Glutamatergic neuron (in vitro differentiated cells): ENCODE measurements around the gene RSRC1. TPM values are rescaled to one million over a fixed set of nuclear protein-coding genes. Genes with fewer than 3 reads are reported as not detected.

Experiments
- DNase-seq: peaks from one replicate; pipeline ENCODE4 v3.0.0; 2022
- H3K27ac Mint-ChIP-seq: one replicate; pipeline ENCODE4 v1.8.0; 2020; ENCODE audit warnings: mild to moderate bottlenecking, mixed read lengths, inconsistent platforms; ENCODE audit not compliant: unreplicated experiment
- H3K27me3 Mint-ChIP-seq: one replicate; pipeline ENCODE4 v1.8.0; 2020; ENCODE audit warnings: mild to moderate bottlenecking, moderate library complexity, mixed read lengths, inconsistent platforms; ENCODE audit not compliant: unreplicated experiment
- H3K36me3 Mint-ChIP-seq: one replicate; pipeline ENCODE4 v1.8.0; 2020; ENCODE audit warnings: mild to moderate bottlenecking, mixed read lengths, inconsistent platforms; ENCODE audit not compliant: unreplicated experiment
- H3K4me1 Mint-ChIP-seq: one replicate; pipeline ENCODE4 v1.8.0; 2020; ENCODE audit warnings: mild to moderate bottlenecking, low read depth, mixed read lengths, inconsistent platforms; ENCODE audit not compliant: unreplicated experiment
- H3K4me3 Mint-ChIP-seq: one replicate; pipeline ENCODE4 v1.8.0; 2020; ENCODE audit warnings: mild to moderate bottlenecking, mixed read lengths, inconsistent platforms; ENCODE audit not compliant: unreplicated experiment
- H3K9me3 Mint-ChIP-seq: one replicate; pipeline ENCODE4 v1.8.0; 2020; ENCODE audit warnings: mild to moderate bottlenecking, moderate library complexity, mixed read lengths, inconsistent platforms; ENCODE audit not compliant: unreplicated experiment
- CTCF ChIP-seq: fragments of 200-600 bp; sonication (generic); IDR thresholded peaks from one replicate; pipeline ENCODE4 v1.5.0; 2021; ENCODE audit not compliant: partially characterized antibody, unreplicated experiment
- total RNA-seq: library from RNA; stranded (reverse); fragmentation: NEBNext Ultra II Directional; extraction: Animal tissue kit (Norgen Biotek cat#: 25700); gene quantifications from one replicate; pipeline ENCODE4 v1.2.1, GENCODE V29; 2021; ENCODE audit not compliant: unreplicated experiment

RSRC1 gene
- total RNA-seq, 1 donor from 2014 or later: 93.9 TPM

DNA sequence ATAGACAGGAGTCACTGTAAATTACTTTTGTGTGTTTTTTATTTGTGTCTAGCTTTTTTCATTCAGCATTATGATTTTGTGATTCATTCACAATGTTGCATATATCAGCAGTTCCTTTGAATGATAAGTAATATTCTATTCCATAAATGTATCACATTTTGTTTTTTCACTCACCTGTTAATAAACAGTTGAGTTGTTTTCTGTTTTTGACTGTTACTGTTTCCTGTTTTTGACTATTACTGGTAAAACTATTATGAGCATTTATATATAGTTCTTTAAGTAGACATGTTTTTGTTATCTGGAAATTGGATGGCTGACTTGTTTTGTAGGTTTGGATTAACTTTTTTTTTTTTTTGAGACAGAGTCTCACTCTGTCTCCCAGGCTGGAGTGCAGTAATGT lies 138.4 kb downstream of the RSRC1 start:
- H3K9me3 Mint-ChIP-seq: peaks cover 2% of the 10 kb centered on the region
- no peak overlapping the region for H3K27ac Mint-ChIP-seq
- H3K36me3 Mint-ChIP-seq: peaks cover 21% of the 10 kb centered on the region
- H3K4me1 Mint-ChIP-seq: no peaks in the 10 kb centered on the region
- H3K4me3 Mint-ChIP-seq: no peak overlapping the region
- TF ChIP-seq CTCF: no peak
- no peak for DNase-seq
- peaks cover 3% of the 10 kb centered on the region for H3K27me3 Mint-ChIP-seq

DNA sequence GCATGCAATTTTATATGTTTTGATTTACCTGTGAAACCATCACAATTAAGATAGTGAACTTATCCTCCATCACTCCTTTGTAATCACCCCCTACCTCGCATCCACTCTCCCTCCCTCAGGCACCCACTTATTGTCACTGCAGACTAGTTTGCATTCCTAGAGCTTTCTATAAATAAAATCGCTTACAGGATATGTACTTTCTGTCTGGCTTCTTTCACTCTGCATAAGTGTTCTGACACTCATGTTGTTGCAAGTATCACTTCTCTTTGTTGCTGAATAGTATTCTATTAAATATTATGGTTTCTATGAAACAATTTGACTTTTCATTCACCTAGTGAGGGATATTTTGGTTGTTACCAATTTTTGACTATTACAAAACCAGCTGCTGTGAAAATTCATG lies 139.3 kb downstream of the RSRC1 start:
- H3K4me1 Mint-ChIP-seq: no peaks in the 10 kb centered on the region
- H3K27ac Mint-ChIP-seq: no peak overlapping the region
- H3K4me3 Mint-ChIP-seq: no peak overlapping the region
- H3K36me3 Mint-ChIP-seq: peaks cover 22% of the 10 kb centered on the region
- peaks cover 3% of the 10 kb centered on the region for H3K27me3 Mint-ChIP-seq
- DNase-seq: no peak
- no peak for TF ChIP-seq CTCF
- H3K9me3 Mint-ChIP-seq: peaks cover 2% of the 10 kb centered on the region

DNA sequence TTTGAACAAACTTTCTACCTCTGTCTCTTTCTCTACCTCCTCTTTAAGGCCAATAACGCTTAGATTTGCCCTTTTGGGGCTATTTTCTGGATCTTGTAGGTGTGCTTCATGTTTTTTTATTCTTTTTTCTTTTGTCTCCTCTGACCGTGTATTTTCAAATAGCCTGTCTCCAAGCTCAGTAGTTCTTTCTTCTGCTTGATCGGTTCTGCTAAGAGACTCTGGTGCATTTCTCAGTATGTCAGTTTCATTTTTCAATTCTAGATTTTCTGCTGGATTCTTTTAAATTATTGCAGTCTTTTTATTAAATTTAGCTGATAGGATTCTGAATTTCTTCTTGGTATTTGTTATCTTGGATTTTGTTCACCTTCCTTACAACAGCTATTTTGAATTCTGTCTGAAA lies 148.7 kb downstream of the RSRC1 start:
- Mint-ChIP-seq H3K36me3 (peaks cover 17% of the 10 kb centered on the region), H3K9me3 (peaks cover 6% of the 10 kb centered on the region)

GRCh38 chr3:158260392-158260791 lies 150.5 kb downstream of the RSRC1 start:
- no peak overlapping the region for H3K27ac Mint-ChIP-seq

More for the DNA sequence above, 148.7 kb downstream of the RSRC1 start:
- peaks cover 3% of the 10 kb centered on the region for H3K27me3 Mint-ChIP-seq
- no peak overlapping the region for H3K4me3 Mint-ChIP-seq
- no peak overlapping the region for H3K27ac Mint-ChIP-seq
- no peak for DNase-seq
- TF ChIP-seq CTCF: no peak
- no peaks in the 10 kb centered on the region for H3K4me1 Mint-ChIP-seq

GRCh38 chr3:158261371-158261991 lies 151.6 kb downstream of the RSRC1 start:
- H3K27ac Mint-ChIP-seq: no peak overlapping the region
- peaks cover 6% of the 10 kb centered on the region for H3K9me3 Mint-ChIP-seq
- H3K27me3 Mint-ChIP-seq: peaks cover 3% of the 10 kb centered on the region
- no peak overlapping the region for H3K4me3 Mint-ChIP-seq
- TF ChIP-seq CTCF: no peak
- H3K4me1 Mint-ChIP-seq: no peaks in the 10 kb centered on the region
- H3K36me3 Mint-ChIP-seq: peaks cover 8% of the 10 kb centered on the region
- no peak for DNase-seq

More at GRCh38 chr3:158260392-158260791, 150.5 kb downstream of the RSRC1 start:
- Mint-ChIP-seq H3K9me3 (peaks cover 6% of the 10 kb centered on the region), H3K36me3 (peaks cover 16% of the 10 kb centered on the region), H3K27me3 (peaks cover 3% of the 10 kb centered on the region), H3K4me3 (no peak overlapping the region), H3K4me1 (no peaks in the 10 kb centered on the region)
- TF ChIP-seq CTCF: no peak
- DNase-seq: no peak
